GM18505 (cell line): ENCODE data around the gene TMEM63B.
"Not testable (repeated sequence)": the region's sequence is repeated elsewhere in the genome, so short reads cannot be mapped to it uniquely, and the experiment has no call there.

Experiments used
- ATAC-seq: cut with Tn5 transposase; IDR thresholded peaks from one replicate; pipeline ENCODE4 v1.9.1; 2021; ENCODE audit not compliant: unreplicated experiment
- POLR2A ChIP-seq: IDR thresholded peaks from 4 replicates; pipeline ENCODE4 v1.6.1; 2011; ENCODE audit warnings: borderline replicate concordance; ENCODE audit not compliant: insufficient read depth, insufficient read length; ENCODE audit errors: extremely low read depth

The TMEM63B gene

GRCh38 chr6:44183783-44184182 lies 56.4 kb downstream of the TMEM63B start:
- no peak for ATAC-seq
- no peak for TF ChIP-seq POLR2A

- not testable (repeated sequence) for ATAC-seq
These were observed 58.0 kb downstream of the TMEM63B start for GRCh38 chr6:44185356-44185755.

- no peak for ATAC-seq
- TF ChIP-seq POLR2A, result no peak
These were observed 58.7 kb downstream of the TMEM63B start for GRCh38 chr6:44185953-44186634.

GRCh38 chr6:44186635-44187025 lies 59.3 kb downstream of the TMEM63B start:
- TF ChIP-seq POLR2A, result no peak
- ATAC-seq, result no peak

GRCh38 chr6:44188819-44189218 lies 61.5 kb downstream of the TMEM63B start:
- no peak for TF ChIP-seq POLR2A
- ATAC-seq, result no peak

- TF ChIP-seq POLR2A, result no peak
- ATAC-seq, result no peak
These were observed 61.9 kb downstream of the TMEM63B start for GRCh38 chr6:44189257-44189656.

GRCh38 chr6:44190715-44191114 lies 63.4 kb downstream of the TMEM63B start:
- TF ChIP-seq POLR2A, result no peak
- ATAC-seq, result no peak

GRCh38 chr6:44192428-44193041 lies 65.2 kb downstream of the TMEM63B start:
- no peak for ATAC-seq
- no peak for TF ChIP-seq POLR2A

- TF ChIP-seq POLR2A, result no peak
- ATAC-seq, result no peak
These were observed 66.1 kb downstream of the TMEM63B start for GRCh38 chr6:44193307-44193910.

GRCh38 chr6:44194326-44194725 lies 67.0 kb downstream of the TMEM63B start:
- no peak for TF ChIP-seq POLR2A
- ATAC-seq, result no peak

GRCh38 chr6:44196351-44196750 lies 69.0 kb downstream of the TMEM63B start:
- not testable (repeated sequence) for ATAC-seq

- no peak for TF ChIP-seq POLR2A
- no peak for ATAC-seq
These were observed 71.3 kb downstream of the TMEM63B start for GRCh38 chr6:44198684-44199083.

- TF ChIP-seq POLR2A, result no peak
These were observed 72.5 kb downstream of the TMEM63B start for GRCh38 chr6:44199883-44200282.

GRCh38 chr6:44201200-44201599 lies 73.8 kb downstream of the TMEM63B start:
- no peak for ATAC-seq
- no peak for TF ChIP-seq POLR2A

More at GRCh38 chr6:44199883-44200282, 72.5 kb downstream of the TMEM63B start:
- no peak for ATAC-seq
